Spinal cord (tissue), 10 donors: Measurements from ENCODE around the gene UMODL1. TPM values are rescaled to one million over a fixed set of nuclear protein-coding genes. Genes with fewer than 3 reads are reported as not detected.

ENCODE experiments used
- DNase-seq, 6 donors: peaks; one replicate each; pipeline versions ENCODE4 v3.0.0 to v3.0.0-alpha.2; 2013 to 2015; ENCODE audit warnings: low spot score in 6 of 6, low read depth in 4 of 6
- H3K27ac ChIP-seq: one replicate; pipeline ENCODE4 v1.5.1; 2013; ENCODE audit warnings: low read depth, low read length, control low read depth
- H3K27me3 ChIP-seq: one replicate; pipeline ENCODE4 v1.6.1; 2013; ENCODE audit warnings: low read length; ENCODE audit not compliant: control insufficient read depth, insufficient read depth
- H3K36me3 ChIP-seq: one replicate; pipeline ENCODE4 v1.6.1; 2013; ENCODE audit warnings: low read length; ENCODE audit not compliant: control insufficient read depth, insufficient read depth
- H3K4me1 ChIP-seq: one replicate; pipeline ENCODE4 v1.6.1; 2013; ENCODE audit warnings: low read length; ENCODE audit not compliant: control insufficient read depth, insufficient read depth
- H3K4me3 ChIP-seq: one replicate; pipeline ENCODE4 v1.5.1; 2013; ENCODE audit warnings: low read depth, low read length, control low read depth
- H3K9me3 ChIP-seq: one replicate; pipeline ENCODE4 v1.6.1; 2013; ENCODE audit warnings: low read length; ENCODE audit not compliant: control insufficient read depth, insufficient read depth
- WGBS: methylation state at CpG from one replicate; pipeline ENCODE4 v1.1.5; 2013; ENCODE audit warnings: missing lambda C conversion rate; ENCODE audit not compliant: insufficient coverage; 5-methylcytosine and 5-hydroxymethylcytosine counted together
- polyA plus RNA-seq, 2 donors: library from polyadenylated mRNA; unstranded; fragments of 120-200 nt; gene quantifications; one replicate each; pipeline ENCODE4 v1.2.1, GENCODE V29; 2013; ENCODE audit not compliant: insufficient read length in 2 of 2
- total RNA-seq, 2 donors: library from RNA; depleted of rRNA in 1 of 2; stranded (reverse); fragments of 120-200 nt in 1 of 2; fragments of >200 nt in 1 of 2; gene quantifications; one replicate each; pipeline versions ENCODE4 v1.2.3 to v1.2.4, GENCODE V29; 2013 to 2014
- donor health status: healthy.

Gene UMODL1
- total and polyA plus RNA-seq, 4 donors: 0.11 to 0.21 (median 0.17) TPM; not detected in 1

GRCh38 chr21:42132183-42132582, 61.1 kb downstream of the UMODL1 start:
- Histone ChIP-seq H3K27me3 (no peaks in the 10 kb centered on the region), H3K36me3 (no peaks in the 10 kb centered on the region), H3K27ac (no peak overlapping the region), H3K4me1 (peaks cover 12% of the 10 kb centered on the region), H3K9me3 (no peaks in the 10 kb centered on the region), H3K4me3 (no peak overlapping the region)
- DNase-seq: no peak
- WGBS: 94% methylated on average over 1 of the region's 1 CpG

GRCh38 chr21:42133131-42133530, 62.0 kb downstream of the UMODL1 start:
- Histone ChIP-seq H3K9me3 (no peaks in the 10 kb centered on the region), H3K27ac (no peak overlapping the region), H3K4me3 (no peak overlapping the region), H3K4me1 (peaks cover 12% of the 10 kb centered on the region), H3K27me3 (no peaks in the 10 kb centered on the region), H3K36me3 (no peaks in the 10 kb centered on the region)
- 90% methylated on average over 8 of the region's 8 CpGs for WGBS
- DNase-seq: no peak

- no peaks in the 10 kb centered on the region for H3K27me3 ChIP-seq
- H3K36me3 ChIP-seq: no peaks in the 10 kb centered on the region
- DNase-seq: peak in 2 of 6 donors; percentile 49 to 50
- no peak overlapping the region for H3K4me3 ChIP-seq
- H3K27ac ChIP-seq: no peak overlapping the region
- WGBS: 58% methylated on average over 14 of the region's 14 CpGs
- H3K9me3 ChIP-seq: no peaks in the 10 kb centered on the region
- peaks cover 12% of the 10 kb centered on the region for H3K4me1 ChIP-seq
Measured at GRCh38 chr21:42135386-42136052, 64.4 kb downstream of the UMODL1 start.

GRCh38 chr21:42137191-42137904, 66.2 kb downstream of the UMODL1 start:
- Histone ChIP-seq H3K27me3 (no peaks in the 10 kb centered on the region), H3K4me1 (peaks cover 14% of the 10 kb centered on the region), H3K27ac (no peak overlapping the region), H3K9me3 (no peaks in the 10 kb centered on the region), H3K36me3 (no peaks in the 10 kb centered on the region), H3K4me3 (no peak overlapping the region)
- no peak for DNase-seq
- WGBS: 90% methylated on average over 17 of the region's 22 CpGs

- no peaks in the 10 kb centered on the region for H3K36me3 ChIP-seq
- 85% methylated on average over 10 of the region's 11 CpGs for WGBS
- no peaks in the 10 kb centered on the region for H3K9me3 ChIP-seq
- H3K4me1 ChIP-seq: peaks cover 11% of the 10 kb centered on the region
- no peak overlapping the region for H3K4me3 ChIP-seq
- H3K27ac ChIP-seq: no peak overlapping the region
- H3K27me3 ChIP-seq: no peaks in the 10 kb centered on the region
- no peak for DNase-seq
Measured at GRCh38 chr21:42140196-42140934, 69.2 kb downstream of the UMODL1 start.

- no peak for DNase-seq
- Histone ChIP-seq H3K27me3 (no peaks in the 10 kb centered on the region), H3K4me3 (no peak overlapping the region), H3K36me3 (no peaks in the 10 kb centered on the region), H3K4me1 (peaks cover 16% of the 10 kb centered on the region), H3K9me3 (no peaks in the 10 kb centered on the region), H3K27ac (no peak overlapping the region)
- WGBS: 93% methylated on average over 8 of the region's 8 CpGs
Measured at GRCh38 chr21:42141643-42142042, 70.5 kb downstream of the UMODL1 start.

GRCh38 chr21:42142141-42142540, 71.0 kb downstream of the UMODL1 start:
- Histone ChIP-seq H3K4me1 (peaks cover 18% of the 10 kb centered on the region), H3K36me3 (peaks cover 2% of the 10 kb centered on the region), H3K27me3 (no peaks in the 10 kb centered on the region), H3K9me3 (no peaks in the 10 kb centered on the region), H3K4me3 (no peak overlapping the region), H3K27ac (no peak overlapping the region)
- DNase-seq: no peak
- WGBS: 90% methylated on average over 15 of the region's 18 CpGs

- WGBS: no CpG with 5 or more reads among the region's 7 CpGs
- no peaks in the 10 kb centered on the region for H3K27me3 ChIP-seq
- H3K4me1 ChIP-seq: peaks cover 18% of the 10 kb centered on the region
- no peaks in the 10 kb centered on the region for H3K9me3 ChIP-seq
- peaks cover 2% of the 10 kb centered on the region for H3K36me3 ChIP-seq
- H3K27ac ChIP-seq: no peak overlapping the region
- H3K4me3 ChIP-seq: no peak overlapping the region
- no peak for DNase-seq
Measured at GRCh38 chr21:42142627-42143026, 71.5 kb downstream of the UMODL1 start.

- 88% methylated on average over 7 of the region's 7 CpGs for WGBS
- no peak overlapping the region for H3K27ac ChIP-seq
- no peaks in the 10 kb centered on the region for H3K27me3 ChIP-seq
Measured at GRCh38 chr21:42143111-42143510, 72.0 kb downstream of the UMODL1 start.

More at GRCh38 chr21:42143111-42143510, 72.0 kb downstream of the UMODL1 start:
- no peaks in the 10 kb centered on the region for H3K9me3 ChIP-seq
- peaks cover 2% of the 10 kb centered on the region for H3K36me3 ChIP-seq
- peaks cover 18% of the 10 kb centered on the region for H3K4me1 ChIP-seq
- no peak for DNase-seq
- no peak overlapping the region for H3K4me3 ChIP-seq
